Measurements from ENCODE around the gene WDR87.

- no peak for TF ChIP-seq POLR2A (IDR thresholded peaks at IDR 0.05; ENCODE audit: low read depth, low read length)
- TF ChIP-seq POLR2AphosphoS5 (IDR thresholded peaks at IDR 0.05; ENCODE audit: low read depth, low read length), result no peak
These were observed 21.0 kb downstream of the WDR87 start for GRCh38 chr19:37885392-37885791.
